HepG2 (cell line): ENCODE measurements around the gene MEF2D. TPM values are rescaled to one million over a fixed set of nuclear protein-coding genes. Genes with fewer than 3 reads are reported as not detected.

Source experiments
- ATAC-seq: fragments of 200-7000 bp; cut with Tn5 transposase; 3 replicates; pipeline ENCODE4 v1.9.1; 2020; ENCODE audit warnings: mild to moderate bottlenecking, moderate library complexity
- BruUV-seq: library from RNA; stranded (reverse); fragments of 400-500 nt; replicated peaks from 2 replicates; lab custom pipeline; 2021; lab: Mats Ljungman, UMichigan
- CTCF ChIA-PET: fragments of 300-600 bp; formaldehyde crosslinking; extraction: SDS; loops from one replicate; lab custom pipeline; 2021; ENCODE audit warnings: low total read pairs, inconsistent platforms, low intra/inter-chr PET ratio; lab: Yijun Ruan, JAX
- POLR2A ChIA-PET: fragments of 350-600 bp; sonication (Branson Sonifier 250); formaldehyde crosslinking; loops from one replicate; lab custom pipeline; 2020; ENCODE audit warnings: antibody characterized with exemption, inconsistent platforms; lab: Yijun Ruan, JAX
- DNase-seq: peaks from one replicate; pipeline ENCODE4 v3.0.0-alpha.2; 2015; ENCODE audit warnings: low spot score
- FAIRE-seq: peaks from 3 replicates; lab custom pipeline; 2011; peaks lifted over from hg19 to GRCh38; lab: Jason Lieb, UNC
- H2AFZ ChIP-seq: one replicate; pipeline ENCODE4 v1.6.1; 2011; ENCODE audit warnings: low read length, inconsistent platforms
- H3K27ac ChIP-seq: fragments of 300-600 bp; 3 replicates; pipeline ENCODE4 v1.8.0; 2011; ENCODE audit warnings: mixed run types, mild to moderate bottlenecking, mixed read lengths, low read length, inconsistent platforms; ENCODE audit not compliant: insufficient read depth; ENCODE audit errors: extremely low read length
- H3K27me3 ChIP-seq, 2 experiments: fragments of 200-600 bp in 1 of 2; 2 replicates in 1 of 2; 3 replicates in 1 of 2; pipeline versions ENCODE4 v1.6.0 to v1.8.0; 2011; ENCODE audit warnings: low read length in 2 of 2, mild to moderate bottlenecking in 2 of 2, moderate library complexity in 2 of 2, inconsistent platforms in 1 of 2; ENCODE audit not compliant: insufficient read depth in 2 of 2, control insufficient read depth in 1 of 2
- H3K36me3 ChIP-seq, 2 experiments: fragments of 200-600 bp in 1 of 2; replicated peaks in 1 of 2; 2 replicates in 1 of 2; 3 replicates in 1 of 2; pipeline versions ENCODE4 v1.5.1 to v1.8.0; 2011; ENCODE audit warnings: low read length in 2 of 2, inconsistent platforms in 1 of 2; ENCODE audit not compliant: insufficient read depth in 2 of 2, control insufficient read depth in 1 of 2
- H3K4me1 ChIP-seq: 2 replicates; pipeline ENCODE4 v1.5.1; 2012; ENCODE audit warnings: low read length, inconsistent platforms; ENCODE audit not compliant: insufficient read depth
- H3K4me2 ChIP-seq: 2 replicates; pipeline ENCODE4 v1.6.0; 2011; ENCODE audit warnings: low read depth, low read length, inconsistent platforms
- H3K4me3 ChIP-seq, 3 experiments: fragments of 200-600 bp in 1 of 3; sonication (generic), shearing (Covaris generic) in 1 of 3; replicated peaks in 1 of 3; 2 replicates each; pipeline ENCODE4 v1.5.1; 2011 to 2016; ENCODE audit warnings: low read length in 3 of 3, inconsistent platforms in 2 of 3, low read depth in 2 of 3, mild to moderate bottlenecking in 2 of 3, control low read depth in 1 of 3, mixed read lengths in 1 of 3; ENCODE audit not compliant: insufficient read depth in 1 of 3
- H3K79me2 ChIP-seq: one replicate; pipeline ENCODE4 v1.6.1; 2011; ENCODE audit warnings: low read length, inconsistent platforms; ENCODE audit not compliant: insufficient read depth
- H3K9ac ChIP-seq: 2 replicates; pipeline ENCODE4 v1.6.0; 2011; ENCODE audit warnings: mild to moderate bottlenecking, low read depth, low read length, inconsistent platforms; ENCODE audit not compliant: insufficient read depth
- H3K9me3 ChIP-seq: 2 replicates; pipeline ENCODE4 v1.5.1; 2012; ENCODE audit warnings: mild to moderate bottlenecking, low read length
- H4K20me1 ChIP-seq: 2 replicates; pipeline ENCODE4 v1.6.0; 2011; ENCODE audit warnings: inconsistent platforms, mild to moderate bottlenecking, low read length, moderate library complexity; ENCODE audit not compliant: insufficient read depth
- CBX2 ChIP-seq, 2 experiments: fragments of 200-600 bp in 1 of 2; sonication (generic); formaldehyde crosslinking in 1 of 2; IDR thresholded peaks; 2 replicates each; pipeline versions ENCODE4 v1.7.0 to v1.8.1; 2018 to 2022; ENCODE audit warnings: low read depth in 2 of 2, low read length in 1 of 2, mild to moderate bottlenecking in 1 of 2, missing genetic modification reagents in 1 of 2
- CHD4 ChIP-seq: fragments of 200-600 bp; sonication (generic); IDR thresholded peaks from 2 replicates; pipeline ENCODE4 v1.7.0; 2017; ENCODE audit warnings: mild to moderate bottlenecking, low read length, borderline replicate concordance
- HDAC1 ChIP-seq: sonication (generic); formaldehyde crosslinking; IDR thresholded peaks from 2 replicates; pipeline ENCODE4 v1.5.1; 2020; ENCODE audit warnings: mild to moderate bottlenecking, missing genetic modification reagents
- HNRNPUL1 ChIP-seq: fragments of 200-400 bp; formaldehyde crosslinking; IDR thresholded peaks from 2 replicates; pipeline ENCODE4 v1.6.1; 2017; ENCODE audit warnings: low read depth, mild to moderate bottlenecking, low read length, moderate library complexity
- HOXA3 ChIP-seq: sonication (generic); formaldehyde crosslinking; IDR thresholded peaks from 2 replicates; pipeline ENCODE4 v1.5.0; 2020; ENCODE audit warnings: missing genetic modification reagents
- JDP2 ChIP-seq: sonication (generic); formaldehyde crosslinking; IDR thresholded peaks from 2 replicates; pipeline ENCODE4 v1.8.1; 2022; ENCODE audit warnings: missing genetic modification reagents, borderline replicate concordance
- MAFG ChIP-seq: sonication (generic); formaldehyde crosslinking; IDR thresholded peaks from 2 replicates; pipeline ENCODE4 v1.5.1; 2020; ENCODE audit warnings: mild to moderate bottlenecking, missing genetic modification reagents
- MAX ChIP-seq: IDR thresholded peaks from 2 replicates; pipeline ENCODE4 v1.6.1; 2012; ENCODE audit warnings: inconsistent platforms
- NR2F2 ChIP-seq: IDR thresholded peaks from 2 replicates; pipeline ENCODE4 v1.6.1; 2012; ENCODE audit warnings: low read depth, inconsistent platforms, borderline replicate concordance
- POLR2G ChIP-seq: fragments of 200-400 bp; formaldehyde crosslinking; IDR thresholded peaks from 2 replicates; pipeline ENCODE4 v1.6.1; 2018; ENCODE audit warnings: mild to moderate bottlenecking, low read depth, low read length, moderate library complexity
- REL ChIP-seq: sonication (generic); formaldehyde crosslinking; conservative IDR thresholded peaks from 2 replicates; pipeline ENCODE4 v1.8.0; 2022; ENCODE audit warnings: mild to moderate bottlenecking, missing genetic modification reagents, moderate library complexity
- SAFB2 ChIP-seq: sonication (generic); formaldehyde crosslinking; IDR thresholded peaks from 2 replicates; pipeline ENCODE4 v1.5.1; 2020; ENCODE audit warnings: missing genetic modification reagents, low read depth, mild to moderate bottlenecking, borderline replicate concordance
- XRCC5 ChIP-seq: fragments of 200-400 bp; formaldehyde crosslinking; optimal IDR thresholded peaks from 2 replicates; pipeline ENCODE3; 2017; ENCODE audit warnings: mild to moderate bottlenecking, low read length
- ZBTB20 ChIP-seq: sonication (generic); formaldehyde crosslinking; IDR thresholded peaks from 2 replicates; pipeline ENCODE4 v1.8.1; 2023; ENCODE audit warnings: missing genetic modification reagents, low read depth, mild to moderate bottlenecking, borderline replicate concordance
- ZBTB39 ChIP-seq: sonication (generic); formaldehyde crosslinking; IDR thresholded peaks from 2 replicates; pipeline ENCODE4 v1.5.0; 2020; ENCODE audit warnings: missing genetic modification reagents
- ZBTB4 ChIP-seq: sonication (generic); formaldehyde crosslinking; IDR thresholded peaks from 2 replicates; pipeline ENCODE4 v1.4.0; 2020; ENCODE audit warnings: missing genetic modification reagents, mild to moderate bottlenecking, borderline replicate concordance
- ZFY ChIP-seq: sonication (generic); formaldehyde crosslinking; IDR thresholded peaks from 2 replicates; pipeline ENCODE4 v1.4.0; 2020; ENCODE audit warnings: missing genetic modification reagents
- ZNF296 ChIP-seq: sonication (generic); formaldehyde crosslinking; conservative IDR thresholded peaks from 2 replicates; pipeline ENCODE4 v1.5.0; 2020; ENCODE audit warnings: mild to moderate bottlenecking, missing genetic modification reagents
- ZNF891 ChIP-seq: sonication (generic); formaldehyde crosslinking; IDR thresholded peaks from 2 replicates; pipeline ENCODE4 v1.5.0; 2020; ENCODE audit warnings: mild to moderate bottlenecking, missing genetic modification reagents
- WGBS: methylation state at CpG from one replicate; pipeline ENCODE4 v1.1.6; 2017; ENCODE audit warnings: low lambda C conversion rate; 5-methylcytosine and 5-hydroxymethylcytosine counted together
- in situ Hi-C: cut with HindIII; loops from 2 replicates; pipeline ENCODE4 v1.10.0; 2017; ENCODE audit warnings: low pct_unique_long_range_greater_than_20kb; ENCODE audit not compliant: extremely low pct_ligation_motif_present
- intact Hi-C: fragments of 100-400 bp; cut with micrococcal nuclease; formaldehyde crosslinking; loops from one replicate; pipeline ENCODE4 v1.10.0; 2022; ENCODE audit not compliant: unreplicated experiment
- polyA plus RNA-seq, 8 experiments: library from polyadenylated mRNA; depleted of rRNA in 3 of 8; stranded (reverse) in 7 of 8; unstranded in 1 of 8; fragments of >200 nt; fragmentation: Illumina TruSeq in 4 of 8; extraction: Trizol in 4 of 8; gene quantifications; 2 replicates each; pipeline versions ENCODE4 v1.2.1 to v1.2.3, GENCODE V29; 2011 to 2016; ENCODE audit warnings: low read depth in 4 of 8, missing spikeins in 1 of 8, mixed read lengths in 1 of 8; ENCODE audit not compliant: insufficient read depth in 1 of 8
- total RNA-seq, 5 experiments: library from RNA; depleted of rRNA; stranded (reverse); fragments of >200 nt; fragmentation: Illumina TruSeq; extraction: Trizol; gene quantifications; 2 replicates each; pipeline ENCODE4 v1.2.3, GENCODE V29; 2016; ENCODE audit warnings: low read depth in 1 of 5

MEF2D gene
- total and polyA plus RNA-seq, 2 of the 13 experiments (the other 11 are each of a cell fraction or from before 2014, with no cell fraction given): 1.6 to 3.9 TPM

GRCh38 chr1:156499194-156499841 lies 1.3 kb downstream of the MEF2D start:
- ATAC-seq: no peak
- Histone ChIP-seq H3K27me3 (peaks cover 2 to 19% of the 10 kb centered on the region in 2 experiments; a peak in 4 of 5 replicates), H3K27ac (no peak overlapping the region), H2AFZ (no peak overlapping the region), H3K9ac (peak overlapping the region; percentile 62), H3K4me3 (peak overlapping the region; percentile 75 to 97 (median 94)), H4K20me1 (peaks cover 46% of the 10 kb centered on the region), H3K9me3 (no peaks in the 10 kb centered on the region), H3K79me2 (peaks cover 29% of the 10 kb centered on the region), H3K36me3 (peaks cover 0 to 7% of the 10 kb centered on the region in 2 experiments; a peak in 1 of 5 replicates), H3K4me1 (peaks cover 71% of the 10 kb centered on the region), H3K4me2 (peak overlapping the region; percentile 79)
- no peak for FAIRE-seq
- in situ Hi-C loops (no loop called here), intact Hi-C loops (loop anchor here (2.0 kb wide), 1 partner anchor 19 kb away; no protein-coding TSS in a partner anchor)
- no TSS peak for BruUV-seq
- WGBS: 0% methylated on average over 5 of the region's 14 CpGs
- CTCF ChIA-PET: no interaction called here
- no peak for DNase-seq
- POLR2A ChIA-PET: interaction anchor here (1.3 to 2.2 kb wide), 3 partner anchors 14 to 42 kb away, joined by 5 to 19 read pairs (median 19); no protein-coding TSS in a partner anchor
- TF ChIP-seq MAFG (CRISPR knock-in tag) (no peak), HDAC1 (CRISPR knock-in tag) (no peak), NR2F2 (no peak), ZNF296 (CRISPR knock-in tag) (no peak), REL (CRISPR knock-in tag) (no peak), HNRNPUL1 (no peak), ZBTB4 (0 out of 2 replicates have a peak, but pooled peaks have one; percentile 47), HOXA3 (CRISPR knock-in tag) (0 out of 2 replicates have a peak, but pooled peaks have one; percentile 2), MAX (no peak), POLR2G (no peak), JDP2 (CRISPR knock-in tag) (no peak), ZBTB39 (no peak), XRCC5 (peak; percentile 10), SAFB2 (CRISPR knock-in tag) (no peak), CBX2 (IDR thresholded peaks at IDR 0.05; ENCODE audit: low read depth, low read length) (no peak), CBX2 (CRISPR knock-in tag; IDR thresholded peaks at IDR 0.05; ENCODE audit: low read depth) (no peak), ZBTB20 (CRISPR knock-in tag) (no peak), ZFY (CRISPR knock-in tag) (0 out of 2 replicates have a peak, but pooled peaks have one; percentile 8), CHD4 (no peak), ZNF891 (CRISPR knock-in tag) (0 out of 2 replicates have a peak, but pooled peaks have one; percentile 1)
